Measurements from ENCODE around the gene NMRK1.

Gene NMRK1

DNA sequence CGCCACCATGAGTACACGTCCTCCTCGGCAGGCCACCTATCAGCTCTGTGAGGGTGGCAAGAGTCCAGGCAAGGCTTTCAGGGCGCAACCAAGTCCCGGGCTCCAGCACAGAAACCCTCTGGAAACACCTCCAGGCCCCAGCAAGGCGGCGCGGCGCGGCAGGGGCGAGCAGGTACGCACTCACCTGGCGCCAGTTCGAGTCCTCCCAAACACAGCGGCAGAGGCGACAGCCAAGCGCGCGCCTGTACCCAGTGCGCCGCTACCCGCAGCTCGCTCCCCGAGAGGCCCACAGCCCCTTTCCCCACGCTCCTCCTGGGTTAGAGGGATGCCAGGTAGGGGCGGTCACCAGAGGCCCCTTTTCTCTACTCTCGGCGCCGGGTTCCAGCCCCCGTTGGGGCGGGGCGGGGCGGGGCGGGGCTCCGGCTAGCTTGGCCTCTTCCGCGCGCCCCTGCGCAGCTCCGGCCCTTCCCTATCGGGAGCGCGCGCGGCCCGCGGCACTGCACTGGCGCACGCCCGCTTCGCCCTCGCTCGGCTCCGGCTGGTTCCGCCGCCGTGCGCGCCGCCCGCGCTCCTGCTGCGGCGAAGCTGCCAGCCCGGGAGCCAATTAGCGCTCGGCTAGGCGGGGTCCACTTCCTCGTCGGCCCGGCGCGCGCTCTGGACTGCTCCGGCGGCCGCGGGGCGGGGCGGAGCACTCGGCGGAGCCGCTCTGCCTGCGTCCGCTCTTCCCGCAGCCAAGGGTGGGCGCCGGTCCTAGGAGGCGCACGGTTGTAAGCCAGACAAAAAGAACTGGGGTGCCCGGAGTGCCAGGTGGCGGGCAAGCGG lies at the start of gene NMRK1, which contains the start of gene OSTF1:
TSS of gene NMRK1 (minus strand) at position 332 of the 822 bp plus-strand sequence. CDS start 5,040 bp downstream, outside the sequence.
TSS of gene OSTF1 (plus strand) at position 691 of the 822 bp plus-strand sequence. CDS start 179 bp downstream, outside the sequence.
- peak; percentile 93 for DNase-seq (ENCODE audit: low read depth in 2 of 2)

DNA sequence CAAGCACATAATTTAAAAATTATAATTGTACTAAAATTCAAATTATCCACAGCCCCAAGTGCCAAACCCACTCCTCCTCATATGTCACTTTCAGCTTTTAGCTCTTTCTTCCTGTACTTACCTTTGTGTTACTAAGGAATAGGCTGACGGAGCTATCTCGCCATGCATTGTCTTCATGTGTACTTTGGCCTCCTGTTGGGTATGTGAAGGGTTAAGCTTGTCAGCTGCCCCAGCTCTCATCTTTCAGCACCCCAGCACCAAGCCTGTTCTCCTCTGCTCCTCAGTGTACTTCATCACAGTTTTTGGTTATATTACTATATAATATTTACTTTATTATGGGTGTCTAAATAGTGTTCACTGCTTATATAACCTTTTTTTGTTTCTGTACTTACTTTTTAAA lies 46.5 kb upstream of the NMRK1 start:
- no peak for DNase-seq (ENCODE audit: low read depth in 2 of 2)

DNA sequence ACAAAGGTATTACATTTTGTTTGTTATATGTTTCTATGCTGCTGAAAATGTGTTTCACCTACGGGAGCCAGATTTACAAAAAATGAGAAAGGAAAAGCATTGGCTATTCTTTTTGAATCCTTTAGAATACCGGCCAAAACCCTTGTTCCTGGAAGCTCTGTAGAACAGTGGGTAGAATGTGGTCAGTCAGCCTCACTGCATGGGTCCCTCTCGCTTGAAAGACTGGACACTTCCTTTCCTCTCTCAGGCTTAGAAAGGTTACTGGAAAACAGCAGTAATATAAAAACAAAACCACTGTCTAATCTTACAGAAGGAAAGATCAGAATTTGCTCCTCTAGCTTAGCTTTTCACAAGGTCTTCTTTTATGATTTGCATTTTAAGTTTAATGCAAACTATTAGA lies 45.4 kb upstream of the NMRK1 start:
- DNase-seq (ENCODE audit: low read depth in 2 of 2) = no peak

DNA sequence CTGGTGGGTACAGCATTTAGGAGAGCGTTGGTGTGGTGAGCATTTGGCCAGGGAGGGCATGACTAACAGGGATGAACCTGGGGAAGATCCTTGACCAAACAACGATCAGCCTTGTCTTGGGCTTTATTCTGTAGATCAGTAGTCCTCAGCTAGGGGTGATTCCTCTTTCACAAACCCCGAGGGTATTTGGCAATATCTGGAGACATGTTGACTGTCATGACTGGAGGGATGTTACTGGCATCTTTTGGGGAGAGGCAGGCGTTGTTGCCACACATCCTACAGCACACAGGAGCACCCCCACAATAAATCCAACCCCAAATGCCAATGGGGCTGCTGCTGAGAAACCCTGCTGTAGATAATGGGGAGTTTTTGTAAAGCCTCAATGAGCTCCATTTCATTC lies 44.3 kb upstream of the NMRK1 start:
- no peak for DNase-seq (ENCODE audit: low read depth in 2 of 2)

DNA sequence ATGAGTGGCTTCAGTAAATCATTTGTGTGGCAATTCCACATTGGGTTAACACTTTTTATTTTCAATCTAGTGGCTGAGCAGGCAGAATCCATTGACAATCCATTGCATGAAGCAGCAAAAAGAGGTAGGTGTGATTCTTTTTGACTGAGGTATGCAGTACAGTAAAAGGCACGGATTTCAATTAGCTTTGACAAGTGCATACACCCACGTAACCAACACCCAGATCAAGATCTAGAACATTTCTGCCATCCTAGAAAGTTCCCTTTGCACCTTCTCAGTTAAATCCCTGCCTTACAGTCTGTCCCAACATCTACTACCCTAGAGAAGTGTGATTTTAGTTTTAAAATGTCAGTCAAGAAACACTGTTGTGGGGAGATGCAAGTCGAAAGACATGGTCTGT lies 43.7 kb upstream of the NMRK1 start:
- DNase-seq (ENCODE audit: low read depth in 2 of 2) = no peak

DNA sequence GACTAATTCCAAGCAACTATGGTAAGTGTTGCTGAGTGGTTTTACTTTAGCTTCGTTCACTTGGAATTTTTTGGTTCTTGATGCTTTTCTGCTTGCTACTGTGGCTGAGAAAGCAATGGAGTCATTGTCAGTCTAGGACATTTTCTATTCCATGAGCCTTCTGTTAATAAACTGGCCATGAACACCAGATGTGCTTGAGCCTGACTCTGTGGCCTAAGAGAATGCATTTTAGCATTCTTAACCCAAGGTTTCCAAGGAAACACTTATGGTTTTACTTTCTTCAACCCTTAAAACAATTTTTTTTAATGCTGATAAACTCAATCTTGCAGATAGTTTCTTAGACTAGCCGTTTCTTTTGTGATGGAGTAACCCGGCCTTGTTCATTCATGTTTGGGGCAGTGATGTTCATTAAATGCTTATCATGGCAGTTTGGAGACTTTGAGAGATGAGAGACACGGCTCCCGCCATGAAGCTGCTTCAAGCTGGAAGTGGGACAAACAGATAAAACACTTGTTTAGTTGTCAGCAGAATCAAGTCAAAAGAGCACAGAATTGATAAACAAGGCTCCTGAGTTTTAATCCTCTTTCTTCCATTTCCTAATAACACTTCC lies 42.8 kb upstream of the NMRK1 start:
- DNase-seq (ENCODE audit: low read depth in 2 of 2) = peak; percentile 16 to 25

DNA sequence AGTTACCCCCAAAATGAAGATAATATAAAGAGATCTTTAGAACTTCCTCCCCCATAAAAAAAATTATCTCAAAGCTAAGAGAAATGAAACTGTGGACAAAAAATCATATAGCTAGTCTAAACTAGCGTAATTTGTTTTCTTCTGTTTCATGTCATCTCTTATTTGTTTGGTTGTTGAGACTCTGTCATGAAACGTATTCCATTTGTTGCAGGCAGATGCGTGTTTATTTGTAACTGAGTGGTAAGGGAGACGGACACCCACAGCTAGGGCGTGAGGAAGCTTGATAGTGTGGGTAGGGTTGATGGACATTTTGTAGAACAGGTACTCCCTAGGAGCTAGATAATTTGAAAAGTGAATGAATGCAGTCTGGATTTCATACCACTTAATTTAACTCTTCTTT lies 42.2 kb upstream of the NMRK1 start:
- no peak for DNase-seq (ENCODE audit: low read depth in 2 of 2)

DNA sequence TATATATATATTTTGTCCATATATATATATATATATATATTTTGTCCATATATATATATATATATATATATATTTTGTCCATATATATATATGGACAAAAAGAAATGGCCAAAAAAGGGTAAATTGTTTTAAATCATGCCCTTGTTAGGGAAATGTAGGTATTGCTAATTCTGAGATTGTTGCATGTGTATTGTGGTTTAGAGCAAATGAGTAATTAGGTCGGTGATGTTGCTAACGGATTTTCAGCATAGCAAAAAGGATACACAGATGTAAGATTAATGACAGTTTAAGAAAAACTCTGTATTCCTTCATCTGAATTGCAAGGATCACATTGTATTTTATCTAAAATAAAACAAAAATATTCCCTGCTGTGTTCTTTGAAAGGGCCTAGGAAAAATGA lies 40.6 kb upstream of the NMRK1 start:
- DNase-seq (ENCODE audit: low read depth in 2 of 2) = no peak

DNA sequence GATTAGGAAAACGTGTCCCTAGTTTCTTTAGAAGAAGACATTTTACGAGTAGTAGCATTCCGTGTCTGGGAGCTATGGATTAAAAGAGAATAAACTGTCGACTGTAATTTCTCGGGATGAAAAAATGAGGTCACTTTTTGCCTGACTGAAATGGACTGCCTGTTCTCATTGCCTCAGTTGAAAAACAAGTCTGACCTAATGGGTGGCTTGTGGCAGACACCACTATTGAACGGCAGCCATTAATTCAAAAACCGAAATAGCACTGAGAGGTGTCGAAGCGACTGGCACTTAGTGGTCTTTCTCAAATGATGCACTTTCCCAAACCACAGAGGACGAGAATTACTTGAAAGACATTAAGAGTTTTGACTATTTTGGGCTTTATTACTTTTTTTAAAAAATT lies 35.7 kb upstream of the NMRK1 start:
- no peak for DNase-seq (ENCODE audit: low read depth in 2 of 2)

DNA sequence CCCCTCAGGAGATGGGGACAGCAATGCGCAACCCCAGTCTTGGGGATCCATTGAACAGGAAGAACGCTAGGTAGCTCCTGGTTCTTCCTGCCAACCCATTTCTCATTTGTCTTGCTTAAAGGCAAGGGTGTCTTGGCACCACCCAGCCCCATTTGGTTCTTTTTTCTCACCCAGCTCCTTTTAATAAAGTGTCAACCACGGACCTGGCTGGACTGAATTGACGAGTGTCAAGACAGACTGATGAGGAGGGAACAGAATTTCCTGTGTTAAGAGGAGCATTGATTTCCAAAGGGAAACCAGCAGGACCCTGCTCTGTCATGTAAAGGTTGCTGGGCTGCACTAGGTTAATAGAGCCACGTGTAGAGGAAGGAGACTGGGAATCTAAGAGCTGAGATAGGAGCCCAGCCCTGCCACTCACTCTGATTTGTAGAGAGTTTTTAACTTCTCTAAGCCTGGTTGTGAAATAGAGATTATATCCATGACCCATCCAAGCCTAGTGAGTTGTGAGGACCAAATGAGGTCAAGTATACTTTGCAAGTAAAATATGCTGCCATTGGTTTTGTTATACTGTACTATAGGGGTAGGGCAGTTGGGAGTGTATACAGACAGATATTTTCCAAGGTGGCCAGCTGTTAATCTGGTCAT lies 34.1 kb upstream of the NMRK1 start:
- no peak for DNase-seq (ENCODE audit: low read depth in 2 of 2)

DNA sequence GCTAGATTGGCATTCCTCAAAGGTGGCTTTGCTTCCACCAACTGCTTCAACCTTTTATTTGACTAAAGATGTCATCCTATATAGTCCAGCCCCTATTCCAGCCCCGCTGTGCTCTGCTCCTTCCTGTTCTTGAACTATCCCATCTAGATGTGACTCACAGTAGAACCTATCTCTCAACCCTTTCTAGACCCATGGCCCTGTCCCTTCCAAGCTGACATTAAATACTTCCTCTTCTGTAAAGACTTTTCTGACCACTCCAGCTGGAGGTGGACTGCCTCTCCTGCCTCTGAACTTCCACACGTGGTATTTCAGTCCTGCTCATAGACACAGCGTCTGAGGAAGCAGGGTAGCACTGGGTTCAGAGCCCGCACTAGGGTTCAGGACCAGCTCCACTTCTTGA lies 32.7 kb upstream of the NMRK1 start:
- no peak for DNase-seq (ENCODE audit: low read depth in 2 of 2)

DNA sequence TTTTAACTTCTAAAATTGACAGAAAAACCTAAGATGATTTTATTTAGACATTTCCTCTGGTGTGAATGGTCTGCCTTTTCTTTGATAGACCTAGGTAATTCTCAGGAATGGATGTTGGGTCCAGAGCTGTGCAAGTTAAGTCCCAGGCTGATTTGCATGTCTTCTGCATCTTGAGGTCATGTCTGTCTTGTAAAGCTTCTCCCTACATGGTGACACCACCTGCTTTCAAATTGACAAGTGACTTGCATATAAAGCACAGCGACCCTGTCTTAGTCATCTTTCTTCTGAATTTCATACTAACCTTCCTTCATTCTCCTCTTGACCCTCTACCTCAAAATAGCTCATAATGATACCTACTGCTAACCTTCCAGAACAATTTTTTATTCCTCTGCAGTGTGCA lies 29.6 kb upstream of the NMRK1 start:
- no peak for DNase-seq (ENCODE audit: low read depth in 2 of 2)

DNA sequence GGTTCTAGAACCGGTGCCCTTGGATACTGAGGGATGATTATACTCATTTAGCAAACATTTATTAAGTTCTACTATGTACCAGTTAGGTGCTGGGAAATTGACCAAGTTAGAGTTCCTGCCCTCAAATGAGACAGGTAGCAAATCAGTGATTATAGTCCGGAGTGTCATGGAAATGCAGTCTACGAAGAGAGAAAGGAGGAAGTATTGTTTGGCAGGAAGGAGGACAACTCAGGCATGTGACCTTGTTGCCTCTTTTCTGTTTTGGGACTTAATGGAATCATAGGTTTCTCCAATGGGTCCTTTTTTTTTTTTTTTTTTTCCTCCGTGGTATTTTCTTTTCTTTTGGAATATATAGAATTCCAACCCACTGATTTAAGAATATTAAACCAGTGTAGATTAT lies 28.4 kb upstream of the NMRK1 start:
- no peak for DNase-seq (ENCODE audit: low read depth in 2 of 2)

DNA sequence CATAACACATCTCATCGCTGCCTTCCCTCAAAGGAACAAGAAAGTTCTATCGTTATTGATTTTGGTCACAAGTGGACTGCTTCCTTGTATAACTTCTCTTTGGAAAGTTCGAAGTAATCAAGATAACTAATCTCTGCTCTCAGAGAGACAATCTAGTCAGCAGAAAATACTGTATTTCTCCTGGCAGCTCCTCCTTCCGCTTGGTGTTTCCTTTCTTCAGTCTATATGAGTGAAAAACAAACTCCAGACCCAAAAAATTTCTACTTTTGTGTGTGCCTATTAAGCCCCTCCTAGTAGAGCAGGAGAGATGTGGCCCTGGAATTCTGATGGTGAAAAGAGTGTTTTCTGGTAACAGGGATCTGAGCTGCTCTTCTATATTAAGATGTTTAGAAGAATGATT lies 24.8 kb upstream of the NMRK1 start:
- no peak for DNase-seq (ENCODE audit: low read depth in 2 of 2)

DNA sequence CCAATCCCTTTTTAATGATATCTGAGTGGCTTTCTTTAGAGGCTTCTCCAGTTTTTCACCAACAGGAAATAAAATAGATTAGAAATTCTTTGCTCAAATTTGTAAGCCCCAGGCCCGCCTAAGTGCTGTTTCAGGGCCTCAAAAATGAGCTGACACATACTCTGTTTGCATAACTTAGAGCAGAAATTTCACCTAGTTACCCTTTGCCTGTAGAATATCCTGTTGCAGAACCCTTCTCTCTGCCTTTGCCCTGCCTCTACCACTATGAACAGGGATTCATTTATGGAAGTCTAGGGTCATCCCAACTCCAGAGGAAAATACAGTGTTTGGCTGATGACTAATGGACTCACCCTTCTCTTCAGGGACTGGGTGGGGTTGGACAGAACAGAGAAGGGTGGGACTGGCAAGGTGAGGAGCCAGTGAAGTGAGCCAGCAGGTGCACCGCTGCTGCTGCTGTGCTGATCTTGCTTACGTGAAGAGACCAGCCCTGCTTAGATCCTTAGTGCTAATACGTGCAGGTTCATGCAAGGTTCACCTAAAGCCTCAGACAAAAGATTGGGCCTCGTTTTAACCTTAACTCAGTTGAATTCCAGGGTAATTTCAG lies 23.2 kb upstream of the NMRK1 start:
- DNase-seq (ENCODE audit: low read depth in 2 of 2) = no peak

DNA sequence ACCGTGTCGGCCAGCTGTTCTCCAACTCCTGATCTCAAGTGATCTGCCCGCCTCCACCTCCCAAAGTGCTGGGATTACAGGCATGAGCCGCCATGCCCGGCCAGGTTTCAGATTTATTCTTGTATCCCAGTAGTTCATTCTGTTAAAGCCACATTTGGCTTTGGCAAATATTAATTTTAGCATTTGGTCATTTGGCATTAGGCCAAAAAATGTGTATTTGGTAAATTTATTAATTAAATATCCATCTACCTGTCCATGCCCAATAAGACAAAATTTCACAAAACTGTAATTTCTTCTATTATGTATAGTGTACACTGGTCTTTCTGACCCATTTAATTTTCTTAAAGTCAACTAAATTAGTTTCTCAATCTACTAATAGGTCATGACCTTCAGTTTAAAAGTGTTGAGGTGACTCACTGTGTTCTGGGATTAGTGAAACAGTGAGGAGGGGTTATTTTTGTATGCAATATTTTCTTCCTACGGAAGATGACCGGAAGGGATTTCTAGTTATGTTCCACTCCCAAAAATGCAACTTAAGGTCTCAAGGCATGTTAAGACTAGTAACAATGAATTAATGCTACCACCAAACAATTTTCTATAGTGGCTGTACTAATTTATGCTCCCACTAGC lies 21.4 kb upstream of the NMRK1 start:
- no peak for DNase-seq (ENCODE audit: low read depth in 2 of 2)

DNA sequence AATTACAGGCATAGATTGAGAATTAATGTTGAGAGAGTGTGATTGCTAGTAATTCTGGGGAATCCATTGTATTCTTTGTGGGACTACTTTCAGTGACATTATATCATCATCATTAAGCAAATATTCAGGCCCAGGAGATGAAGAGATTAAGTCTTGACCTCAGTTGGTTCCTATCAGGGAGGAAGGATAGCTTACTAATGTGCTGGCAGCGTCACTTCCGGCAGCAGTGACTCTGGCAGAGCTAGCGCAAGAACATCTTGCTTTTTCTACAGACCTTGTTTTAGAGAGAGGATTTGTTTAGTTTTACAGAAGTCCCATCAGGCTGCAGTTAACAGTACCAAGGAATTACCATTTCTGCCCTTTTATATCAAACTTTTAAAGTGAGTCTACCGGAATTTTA lies 20.6 kb upstream of the NMRK1 start:
- DNase-seq (ENCODE audit: low read depth in 2 of 2) = no peak

DNA sequence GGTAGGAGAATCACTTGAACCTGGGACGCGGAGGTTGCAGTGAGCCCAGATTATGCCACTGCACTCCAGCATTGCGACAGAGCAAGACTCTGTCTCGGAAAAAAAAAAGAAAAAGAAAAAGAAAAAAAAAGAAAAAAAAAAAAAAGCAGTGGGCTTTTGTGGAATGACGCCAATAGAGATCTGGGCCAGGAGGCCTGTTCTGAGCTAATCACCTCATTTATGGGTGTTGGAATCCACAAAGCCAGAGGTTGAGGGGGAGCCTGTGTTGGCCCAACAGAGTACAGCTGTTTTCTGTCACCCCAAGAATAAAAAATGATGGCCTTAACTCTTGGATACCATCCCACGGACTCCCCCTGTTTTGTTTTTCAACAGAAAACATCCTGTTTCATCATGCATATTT lies 18.9 kb upstream of the NMRK1 start:
- DNase-seq (ENCODE audit: low read depth in 2 of 2) = no peak

DNA sequence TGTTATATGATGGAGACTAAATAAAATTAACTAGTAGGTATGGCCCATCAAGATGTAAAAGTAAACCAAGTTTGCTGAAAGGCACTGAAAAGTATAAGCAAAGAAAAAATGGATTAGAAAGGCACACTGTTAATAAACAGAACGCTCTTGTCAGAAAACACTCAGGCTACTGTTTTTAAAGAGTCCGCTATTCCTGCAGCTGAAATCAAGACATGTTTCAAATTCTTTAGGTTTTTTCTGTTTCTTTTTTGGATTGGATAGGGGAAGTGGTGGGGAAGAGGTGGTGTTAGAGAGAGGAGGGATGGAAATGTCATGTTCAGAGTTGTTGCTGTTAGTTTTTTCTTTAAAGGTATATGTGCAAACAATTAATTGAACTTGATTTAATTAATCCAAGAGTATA lies 17.9 kb upstream of the NMRK1 start:
- no peak for DNase-seq (ENCODE audit: low read depth in 2 of 2)

DNA sequence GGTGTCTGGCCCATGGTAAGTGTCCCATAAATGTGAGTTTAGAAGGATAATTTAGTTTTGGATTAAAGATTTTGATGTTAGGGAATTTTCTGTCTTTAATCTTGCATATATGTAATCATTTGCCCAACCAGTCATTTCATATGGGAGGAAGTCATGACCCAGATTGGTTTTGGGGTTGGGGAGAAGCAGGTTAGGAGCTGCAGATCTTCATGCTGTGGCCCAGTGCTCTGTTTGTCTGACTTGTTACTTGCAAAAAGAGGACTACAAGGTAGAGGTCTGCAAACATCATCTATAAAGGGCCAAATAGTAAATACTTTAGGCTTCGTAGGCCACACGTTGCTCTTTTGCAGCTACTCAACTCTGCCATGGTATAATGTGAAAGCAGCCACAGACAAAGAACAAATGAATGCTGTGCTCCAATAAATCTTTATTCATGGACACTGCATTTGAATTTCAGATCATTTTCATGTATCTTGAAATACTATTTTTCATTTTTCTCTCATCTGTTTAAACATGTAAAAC lies 17.1 kb upstream of the NMRK1 start:
- no peak for DNase-seq (ENCODE audit: low read depth in 2 of 2)

DNA sequence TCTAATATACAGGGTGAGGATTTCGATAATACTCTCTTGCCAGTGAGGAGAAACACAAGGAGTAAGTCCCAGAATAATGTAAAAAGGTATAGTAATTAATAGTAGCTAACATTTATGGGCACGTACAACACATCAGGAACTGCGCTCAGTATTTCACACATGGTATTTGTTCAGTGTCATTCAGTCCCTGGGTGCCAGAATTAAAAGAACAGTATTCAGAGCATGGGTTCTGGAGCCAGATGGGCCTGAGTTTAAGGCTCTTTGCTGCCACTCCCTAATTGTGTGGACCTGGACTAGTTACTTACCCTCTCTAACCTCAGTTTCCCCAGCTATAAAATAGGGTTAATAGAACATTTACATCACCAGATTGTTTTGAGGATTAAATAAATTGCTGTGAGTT lies 16.7 kb upstream of the NMRK1 start:
- no peak for DNase-seq (ENCODE audit: low read depth in 2 of 2)

Measured in fibroblast of skin of left quadriceps (primary cell).